Right lobe of liver (tissue), 6 donors: ENCODE data around the gene SAMD11. TPM values are rescaled to one million over a fixed set of nuclear protein-coding genes. Genes with fewer than 3 reads are reported as not detected.
A peak's percentile ranks its signal among the peaks of the same experiment; 100 is the strongest.

Source experiments
- ATAC-seq, 4 donors: fragments of 200-7000 bp; cut with Tn5 transposase; one replicate each; pipeline ENCODE4 v1.9.1; 2020; ENCODE audit warnings: mild to moderate bottlenecking in 4 of 4, moderate library complexity in 4 of 4
- DNase-seq, 3 donors: peaks; one replicate each; pipeline ENCODE4 v3.0.0-alpha.2; 2020
- H3K27ac ChIP-seq, 3 donors: fragments of 200-600 bp; one replicate each; pipeline ENCODE4 v1.8.0; 2022
- H3K27me3 ChIP-seq, 2 donors: fragments of 200-600 bp; one replicate each; pipeline ENCODE4 v1.8.0; 2022
- H3K36me3 ChIP-seq, 4 donors: fragments of 200-600 bp; sonication (generic) in 1 of 4; one replicate each; pipeline versions ENCODE4 v1.5.1 to v1.8.0; 2017 to 2022; ENCODE audit warnings: control low read depth in 1 of 4
- H3K4me1 ChIP-seq, 4 donors: fragments of 200-600 bp; sonication (generic) in 1 of 4; one replicate each; pipeline versions ENCODE4 v1.5.1 to v1.8.0; 2017 to 2022; ENCODE audit warnings: control low read depth in 1 of 4
- H3K4me3 ChIP-seq, 3 donors: fragments of 200-600 bp; one replicate each; pipeline ENCODE4 v1.8.0; 2022
- H3K9me3 ChIP-seq, 4 donors: fragments of 200-600 bp; sonication (generic) in 1 of 4; one replicate each; pipeline versions ENCODE4 v1.5.1 to v1.8.0; 2017 to 2022; ENCODE audit warnings: control low read depth in 1 of 4
- POLR2A ChIP-seq: fragments of 450-650 bp; IDR thresholded peaks from one replicate; pipeline ENCODE4 v1.6.1; 2017; ENCODE audit warnings: antibody characterized with exemption, mild to moderate bottlenecking
- WGBS: methylation state at CpG from one replicate; pipeline ENCODE4 v1.1.6; 2018; ENCODE audit warnings: low coverage, low lambda C conversion rate; ENCODE audit not compliant: insufficient coverage; ENCODE audit errors: missing lambda C conversion rate; 5-methylcytosine and 5-hydroxymethylcytosine counted together
- intact Hi-C, 2 donors: fragments of 100-400 bp; cut with DNase I; formaldehyde crosslinking; loops; one replicate each; pipeline versions ENCODE4 v1.11.2 to v1.14.1; 2022
- total RNA-seq, 6 experiments: library from RNA; depleted of rRNA in 2 of 6; stranded (reverse); fragments of >200 nt in 2 of 6; fragmentation: NEBNext Ultra II Directional in 3 of 6; extraction: Animal tissue kit (Norgen Biotek cat#: 25700) in 3 of 6; gene quantifications; one replicate each; pipeline versions ENCODE4 v1.1.0 to v1.2.4, GENCODE V29; 2016 to 2023
- TF ChIP-seq, protein P1 (sequence below), 4 donors: fragments of 200-600 bp in 3 of 4; fragments of 450-650 bp in 1 of 4; IDR thresholded peaks; one replicate each; pipeline versions ENCODE4 v1.5.1 to v1.8.0; 2016 to 2022; ENCODE audit warnings: antibody characterized with exemption in 4 of 4, mild to moderate bottlenecking in 2 of 4
- donor health status: DM: no; HTN: yes; CAD: no.
- donor health status: DM: no; HTN: no; CAD: no.
- donor health status: DM: no; HTN: no; CAD: no.
- donor health status: DM: no; HTN: yes; CAD: no.
- donor health status: DM: no; HTN: yes; CAD: no.

Gene SAMD11
- total RNA-seq, 6 experiments from 2014 or later = 2.1 to 4.3 (median 3.7) TPM

DNA sequence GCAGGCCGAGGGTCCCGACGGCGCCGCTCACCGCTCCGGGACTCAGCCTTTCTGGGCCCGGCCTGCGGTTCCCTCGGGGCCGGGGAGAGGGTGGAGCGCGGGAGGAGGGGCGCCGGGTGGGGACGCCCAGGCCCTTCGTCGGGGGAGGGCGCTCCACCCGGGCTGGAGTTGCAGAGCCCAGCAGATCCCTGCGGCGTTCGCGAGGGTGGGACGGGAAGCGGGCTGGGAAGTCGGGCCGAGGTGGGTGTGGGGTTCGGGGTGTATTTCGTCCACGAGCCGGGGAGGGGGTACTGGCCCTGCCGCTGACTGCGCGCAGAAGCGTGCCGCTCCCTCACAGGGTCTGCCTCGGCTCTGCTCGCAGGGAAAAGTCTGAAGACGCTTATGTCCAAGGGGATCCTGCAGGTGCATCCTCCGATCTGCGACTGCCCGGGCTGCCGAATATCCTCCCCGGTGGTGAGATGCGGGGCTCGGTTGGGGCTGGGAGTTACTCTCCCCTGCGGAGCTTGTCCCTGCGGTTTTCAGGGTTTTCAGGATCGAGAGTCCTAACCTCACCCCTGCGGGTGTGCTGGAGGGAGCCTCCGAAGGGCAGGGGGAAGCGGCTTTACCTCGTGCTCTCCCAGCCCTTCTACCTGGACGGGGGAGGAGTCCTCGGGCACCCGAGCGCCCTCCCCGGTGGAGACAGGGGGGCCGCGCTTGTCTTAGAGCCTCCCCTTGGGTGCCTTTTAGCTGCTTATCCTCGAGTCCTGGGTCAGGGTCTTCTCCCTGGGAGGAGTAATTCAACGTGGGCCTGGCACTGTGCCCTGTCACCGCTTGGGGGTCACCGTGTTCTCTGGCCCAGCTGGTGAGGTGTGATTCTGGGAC is 2.1 kb downstream of the SAMD11 start:
- H3K4me3 ChIP-seq = peak overlapping the region in 2 of 3 donors; percentile 7 to 55
- no peaks in the 10 kb centered on the region for H3K9me3 ChIP-seq
- H3K27ac ChIP-seq = no peak overlapping the region
- H3K4me1 ChIP-seq = peaks cover 0 to 16% (median 0%) of the 10 kb centered on the region in 4 donors
- TF ChIP-seq, protein P1, sequence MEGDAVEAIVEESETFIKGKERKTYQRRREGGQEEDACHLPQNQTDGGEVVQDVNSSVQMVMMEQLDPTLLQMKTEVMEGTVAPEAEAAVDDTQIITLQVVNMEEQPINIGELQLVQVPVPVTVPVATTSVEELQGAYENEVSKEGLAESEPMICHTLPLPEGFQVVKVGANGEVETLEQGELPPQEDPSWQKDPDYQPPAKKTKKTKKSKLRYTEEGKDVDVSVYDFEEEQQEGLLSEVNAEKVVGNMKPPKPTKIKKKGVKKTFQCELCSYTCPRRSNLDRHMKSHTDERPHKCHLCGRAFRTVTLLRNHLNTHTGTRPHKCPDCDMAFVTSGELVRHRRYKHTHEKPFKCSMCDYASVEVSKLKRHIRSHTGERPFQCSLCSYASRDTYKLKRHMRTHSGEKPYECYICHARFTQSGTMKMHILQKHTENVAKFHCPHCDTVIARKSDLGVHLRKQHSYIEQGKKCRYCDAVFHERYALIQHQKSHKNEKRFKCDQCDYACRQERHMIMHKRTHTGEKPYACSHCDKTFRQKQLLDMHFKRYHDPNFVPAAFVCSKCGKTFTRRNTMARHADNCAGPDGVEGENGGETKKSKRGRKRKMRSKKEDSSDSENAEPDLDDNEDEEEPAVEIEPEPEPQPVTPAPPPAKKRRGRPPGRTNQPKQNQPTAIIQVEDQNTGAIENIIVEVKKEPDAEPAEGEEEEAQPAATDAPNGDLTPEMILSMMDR (IDR thresholded peaks at IDR 0.05) = no peak
- TF ChIP-seq POLR2A = no peak
- ATAC-seq = peak in 3 of 4 donors; percentile 15 to 29 (median 20)
- intact Hi-C loops = no loop called here
- 37% methylated on average over 16 of the region's 65 CpGs for WGBS
- H3K27me3 ChIP-seq = peaks cover 0 to 3% of the 10 kb centered on the region in 2 donors
- H3K36me3 ChIP-seq = no peaks in the 10 kb centered on the region
- no peak for DNase-seq

DNA sequence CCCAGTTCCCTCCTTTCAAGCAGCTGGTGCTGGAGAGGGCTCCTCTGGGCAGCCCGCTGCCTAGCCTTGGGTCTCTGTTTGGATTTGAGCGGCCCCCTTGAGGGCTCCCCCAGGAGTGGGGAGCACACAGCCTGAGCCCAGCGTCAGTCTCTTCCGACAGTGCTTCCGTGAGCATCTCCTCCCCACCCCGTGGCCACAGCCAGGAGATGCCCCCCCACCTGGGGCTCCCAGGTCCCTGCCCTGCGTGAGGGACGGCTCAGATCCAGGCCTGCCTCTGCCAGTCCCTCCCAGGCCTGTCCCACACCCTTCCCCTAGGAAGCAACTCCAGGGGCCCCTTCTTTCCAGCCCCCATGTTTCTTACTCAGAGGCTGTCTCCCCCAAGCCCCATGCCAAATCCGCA is 3.5 kb downstream of the SAMD11 start:
- H3K27ac ChIP-seq = no peak overlapping the region
- no peaks in the 10 kb centered on the region for H3K9me3 ChIP-seq
- peaks cover 0 to 11% (median 0%) of the 10 kb centered on the region in 4 donors for H3K4me1 ChIP-seq
- H3K27me3 ChIP-seq = peaks cover 0 to 3% of the 10 kb centered on the region in 2 donors
- intact Hi-C loops = no loop called here
- no peaks in the 10 kb centered on the region for H3K36me3 ChIP-seq
- H3K4me3 ChIP-seq = no peak overlapping the region
- WGBS = 49% methylated on average over 2 of the region's 9 CpGs
- no peak for ATAC-seq
- TF ChIP-seq POLR2A = no peak
- DNase-seq = no peak

DNA sequence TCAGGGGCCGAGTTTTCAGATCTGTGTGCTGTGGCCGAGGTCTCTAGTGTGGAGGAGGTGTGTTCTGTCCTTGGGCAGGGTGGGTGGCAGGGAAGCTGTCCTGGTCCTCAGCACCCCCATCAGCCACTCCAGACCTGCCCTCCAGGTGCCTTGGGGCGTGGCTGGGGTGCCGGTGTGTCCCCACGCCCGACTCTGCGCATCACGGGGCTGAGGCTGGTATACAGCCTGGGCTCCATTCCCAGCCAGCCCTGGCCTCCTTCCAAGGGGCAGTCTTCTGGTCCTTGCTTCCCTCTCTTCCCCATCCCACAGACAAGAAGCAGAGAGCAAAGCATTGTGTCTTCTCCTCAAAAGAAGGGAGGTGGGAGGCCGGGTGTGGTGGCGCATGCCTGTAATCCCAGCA is 4.0 kb downstream of the SAMD11 start:
- ATAC-seq (no peak), DNase-seq (no peak)
- H3K27ac ChIP-seq = no peak overlapping the region
- TF ChIP-seq, protein P1 (IDR thresholded peaks at IDR 0.05) = no peak
- no peak for TF ChIP-seq POLR2A
- intact Hi-C loops = no loop called here
- H3K4me1 ChIP-seq = peaks cover 0 to 11% (median 0%) of the 10 kb centered on the region in 4 donors
- H3K9me3 ChIP-seq = no peaks in the 10 kb centered on the region
- no peak overlapping the region for H3K4me3 ChIP-seq
- H3K27me3 ChIP-seq = peaks cover 0 to 3% of the 10 kb centered on the region in 2 donors
- no peaks in the 10 kb centered on the region for H3K36me3 ChIP-seq
- 100% methylated on average over 1 of the region's 10 CpGs for WGBS

DNA sequence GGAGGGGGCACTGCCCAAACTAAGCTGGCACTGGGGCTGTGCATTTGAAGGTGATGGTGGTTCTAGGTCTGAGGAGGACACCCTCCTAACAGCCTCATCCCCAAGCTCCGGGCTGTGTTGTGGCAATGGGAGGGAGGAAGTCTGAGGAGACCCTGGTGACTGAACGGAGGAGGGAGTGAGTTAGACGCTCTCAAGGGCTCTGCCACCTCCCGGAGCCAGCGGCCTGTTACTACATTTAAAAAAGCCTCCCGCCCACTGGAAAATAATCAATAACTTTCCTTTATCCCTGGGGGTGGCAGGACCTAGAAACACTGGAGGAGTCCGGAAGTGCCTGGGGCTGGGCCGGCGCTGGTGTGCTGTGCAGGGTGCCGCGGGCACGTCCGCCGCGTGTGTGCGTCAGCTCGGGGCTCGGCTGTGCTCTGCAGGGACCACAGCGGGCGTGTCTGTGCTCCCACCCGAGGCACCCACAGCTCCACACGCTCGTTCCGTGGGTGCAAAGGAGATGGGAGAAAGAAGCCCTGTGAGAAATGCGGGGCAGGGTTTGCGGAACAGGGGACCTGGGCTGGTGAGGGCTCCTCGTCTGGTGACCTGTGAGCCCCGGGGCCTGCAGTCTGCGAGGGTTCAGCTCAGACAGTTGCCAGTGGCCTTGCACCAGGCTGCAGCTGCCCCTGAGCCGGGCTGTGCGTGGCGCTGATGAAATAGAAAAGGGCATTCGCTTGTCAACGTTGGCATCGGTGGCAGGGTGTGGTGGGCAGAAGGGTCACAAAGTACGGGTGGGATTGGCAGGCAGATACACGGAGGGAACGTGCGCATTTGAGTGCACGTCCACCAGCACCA is 5.3 kb downstream of the SAMD11 start:
- no peaks in the 10 kb centered on the region for H3K9me3 ChIP-seq
- H3K4me3 ChIP-seq = no peak overlapping the region
- TF ChIP-seq, protein P1 (IDR thresholded peaks at IDR 0.05) = no peak
- no peak for TF ChIP-seq POLR2A
- peaks cover 0 to 3% of the 10 kb centered on the region in 2 donors for H3K27me3 ChIP-seq
- intact Hi-C loops = no loop called here
- WGBS = 63% methylated on average over 6 of the region's 40 CpGs
- no peak overlapping the region for H3K27ac ChIP-seq
- H3K36me3 ChIP-seq = no peaks in the 10 kb centered on the region
- H3K4me1 ChIP-seq = peaks cover 0 to 10% (median 0%) of the 10 kb centered on the region in 4 donors
- ATAC-seq = no peak
- no peak for DNase-seq
